Measurements from ENCODE around the gene HSD17B1. TPM values are rescaled to one million over a fixed set of nuclear protein-coding genes. Genes with fewer than 3 reads are reported as not detected.

The HSD17B1 gene
- total RNA-seq, 1 experiment from 2014 or later, result 1.5 TPM

DNA sequence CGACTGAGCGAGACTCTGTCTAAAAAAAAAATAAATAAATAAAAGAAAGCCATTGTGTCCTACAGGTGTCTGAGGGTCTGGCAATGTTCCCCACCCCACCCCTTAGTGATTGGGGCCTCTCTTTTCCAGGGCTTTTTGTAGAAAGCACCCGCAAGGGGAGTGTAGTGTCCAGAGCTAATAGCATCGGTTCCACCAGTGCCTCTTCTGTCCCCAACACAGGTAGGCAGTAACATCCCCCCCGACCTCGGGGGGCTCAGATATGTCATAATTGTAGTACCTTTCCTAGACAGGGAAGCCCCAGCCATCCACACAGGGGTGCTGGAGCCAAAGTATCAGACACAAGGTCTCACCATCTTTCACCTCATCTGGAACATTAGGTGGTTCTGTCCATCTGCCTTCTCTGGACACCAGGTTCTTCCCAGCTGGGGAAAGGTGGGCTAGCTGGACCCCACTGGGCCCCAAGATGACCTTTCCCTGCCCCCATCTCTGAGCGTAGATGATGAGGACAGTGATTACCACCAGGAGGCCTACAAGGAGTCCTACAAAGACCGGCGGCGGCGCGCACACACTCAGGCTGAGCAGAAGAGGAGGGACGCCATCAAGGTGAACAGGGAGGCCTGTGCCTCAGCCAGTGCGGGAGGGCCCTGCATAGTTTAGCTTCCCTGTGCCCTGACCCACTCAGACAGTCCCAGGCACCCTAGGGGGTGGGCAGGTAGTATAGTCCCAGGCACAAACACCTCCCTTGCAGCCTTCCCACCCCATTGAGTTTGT lies 15.8 kb downstream of the HSD17B1 start (continued):
- TF ChIP-seq CREM (CRISPR knock-in tag; IDR thresholded peaks at IDR 0.05) (no peak), ZNF396 (CRISPR knock-in tag; IDR thresholded peaks at IDR 0.05; ENCODE audit: borderline replicate concordance) (no peak)

DNA sequence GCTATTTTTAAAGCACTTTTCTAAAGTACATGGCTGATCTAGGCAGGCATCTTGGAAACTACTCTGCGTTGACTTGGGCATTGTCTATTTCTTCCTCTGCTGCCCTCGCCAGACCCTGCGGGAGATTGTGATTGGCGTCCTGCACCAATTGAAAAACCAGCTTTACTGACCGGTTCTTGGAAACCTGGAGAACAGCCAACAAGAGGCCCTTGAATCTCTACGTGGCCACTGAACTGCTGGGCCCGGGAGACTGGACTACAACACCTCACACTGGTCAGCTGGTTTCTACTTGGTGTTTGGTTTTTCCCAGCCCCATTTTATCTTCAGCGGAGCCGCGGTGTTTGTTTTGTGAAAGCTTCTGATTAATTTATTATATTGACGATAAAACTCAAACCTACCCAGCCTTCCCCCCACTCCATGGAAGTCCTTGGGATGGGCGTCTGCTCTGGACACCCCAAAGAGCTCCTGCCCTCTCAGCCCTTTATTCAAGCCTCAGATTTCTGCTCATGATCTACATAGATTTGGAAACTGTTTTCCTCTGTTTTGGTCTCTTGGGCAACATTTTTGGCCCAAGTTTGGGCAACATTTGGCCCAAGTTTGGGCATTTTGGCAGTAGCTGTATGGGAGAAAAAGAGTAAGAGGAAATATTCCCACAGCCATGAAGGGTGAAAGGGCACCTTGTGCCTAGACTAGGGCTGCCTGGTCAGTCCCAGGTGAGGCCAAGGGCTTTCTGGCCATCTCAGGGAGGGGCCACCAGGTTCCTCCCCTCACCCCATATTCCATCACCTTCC lies 18.9 kb downstream of the HSD17B1 start:
- Mint-ChIP-seq H3K4me1 (peaks cover 15% of the 10 kb centered on the region), H3K4me3 (no peak overlapping the region), H3K36me3 (peaks cover 55% of the 10 kb centered on the region), H3K27ac (no peak overlapping the region), H3K27me3 (ENCODE audit: low read depth) (no peaks in the 10 kb centered on the region), H3K9me3 (no peaks in the 10 kb centered on the region)
- no peak for ATAC-seq
- ChIA-PET CTCF (no interaction called here), POLR2A (interaction anchor here (0.6 kb wide), 1 partner anchor 56 kb away, joined by 3 read pairs; no protein-coding TSS in a partner anchor)
- DNase-seq (ENCODE audit: low spot score), result no peak
- TF ChIP-seq ZNF396 (CRISPR knock-in tag; IDR thresholded peaks at IDR 0.05; ENCODE audit: borderline replicate concordance) (no peak), NR2C2 (CRISPR knock-in tag; IDR thresholded peaks at IDR 0.05) (no peak), ZBTB21 (CRISPR knock-in tag; IDR thresholded peaks at IDR 0.05; ENCODE audit: borderline replicate concordance) (no peak), MYBL2 (CRISPR knock-in tag; IDR thresholded peaks at IDR 0.05) (no peak), NFE2L1 (CRISPR knock-in tag; IDR thresholded peaks at IDR 0.05) (no peak), ZNF423 (CRISPR knock-in tag; IDR thresholded peaks at IDR 0.05) (no peak), PRRX2 (CRISPR knock-in tag; IDR thresholded peaks at IDR 0.05) (no peak), SMAD3 (CRISPR knock-in tag; IDR thresholded peaks at IDR 0.05; ENCODE audit: borderline replicate concordance) (no peak), ZNF416 (CRISPR knock-in tag; IDR thresholded peaks at IDR 0.05) (no peak)
- TF ChIP-seq, protein P1, sequence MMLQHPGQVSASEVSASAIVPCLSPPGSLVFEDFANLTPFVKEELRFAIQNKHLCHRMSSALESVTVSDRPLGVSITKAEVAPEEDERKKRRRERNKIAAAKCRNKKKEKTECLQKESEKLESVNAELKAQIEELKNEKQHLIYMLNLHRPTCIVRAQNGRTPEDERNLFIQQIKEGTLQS (CRISPR knock-in tag; conservative IDR thresholded peaks at IDR 0.05), result no peak
- TF ChIP-seq, protein P2, sequence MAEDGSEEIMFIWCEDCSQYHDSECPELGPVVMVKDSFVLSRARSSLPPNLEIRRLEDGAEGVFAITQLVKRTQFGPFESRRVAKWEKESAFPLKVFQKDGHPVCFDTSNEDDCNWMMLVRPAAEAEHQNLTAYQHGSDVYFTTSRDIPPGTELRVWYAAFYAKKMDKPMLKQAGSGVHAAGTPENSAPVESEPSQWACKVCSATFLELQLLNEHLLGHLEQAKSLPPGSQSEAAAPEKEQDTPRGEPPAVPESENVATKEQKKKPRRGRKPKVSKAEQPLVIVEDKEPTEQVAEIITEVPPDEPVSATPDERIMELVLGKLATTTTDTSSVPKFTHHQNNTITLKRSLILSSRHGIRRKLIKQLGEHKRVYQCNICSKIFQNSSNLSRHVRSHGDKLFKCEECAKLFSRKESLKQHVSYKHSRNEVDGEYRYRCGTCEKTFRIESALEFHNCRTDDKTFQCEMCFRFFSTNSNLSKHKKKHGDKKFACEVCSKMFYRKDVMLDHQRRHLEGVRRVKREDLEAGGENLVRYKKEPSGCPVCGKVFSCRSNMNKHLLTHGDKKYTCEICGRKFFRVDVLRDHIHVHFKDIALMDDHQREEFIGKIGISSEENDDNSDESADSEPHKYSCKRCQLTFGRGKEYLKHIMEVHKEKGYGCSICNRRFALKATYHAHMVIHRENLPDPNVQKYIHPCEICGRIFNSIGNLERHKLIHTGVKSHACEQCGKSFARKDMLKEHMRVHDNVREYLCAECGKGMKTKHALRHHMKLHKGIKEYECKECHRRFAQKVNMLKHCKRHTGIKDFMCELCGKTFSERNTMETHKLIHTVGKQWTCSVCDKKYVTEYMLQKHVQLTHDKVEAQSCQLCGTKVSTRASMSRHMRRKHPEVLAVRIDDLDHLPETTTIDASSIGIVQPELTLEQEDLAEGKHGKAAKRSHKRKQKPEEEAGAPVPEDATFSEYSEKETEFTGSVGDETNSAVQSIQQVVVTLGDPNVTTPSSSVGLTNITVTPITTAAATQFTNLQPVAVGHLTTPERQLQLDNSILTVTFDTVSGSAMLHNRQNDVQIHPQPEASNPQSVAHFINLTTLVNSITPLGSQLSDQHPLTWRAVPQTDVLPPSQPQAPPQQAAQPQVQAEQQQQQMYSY (CRISPR knock-in tag; IDR thresholded peaks at IDR 0.05), result no peak

DNA sequence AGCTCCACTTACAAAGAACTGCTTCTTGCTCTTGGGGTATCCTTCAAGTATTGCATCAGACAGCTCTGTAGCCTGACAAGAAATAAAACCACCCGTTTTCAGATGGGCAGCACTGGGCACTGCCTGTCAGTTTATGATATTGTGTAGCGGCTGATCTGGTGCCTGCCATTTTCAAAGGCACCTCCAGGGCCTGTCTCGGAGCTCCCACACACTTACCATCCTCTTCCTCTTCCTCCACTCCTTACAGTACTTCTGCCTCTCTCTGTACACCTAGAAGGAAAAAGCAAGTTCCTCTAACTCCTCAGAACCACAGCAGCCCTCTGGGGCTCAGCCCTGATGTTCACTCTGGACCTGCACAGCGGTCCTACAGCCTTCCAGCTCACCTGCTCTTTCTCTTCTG lies 20.4 kb downstream of the HSD17B1 start:
- no peak for ATAC-seq
- CTCF ChIA-PET, result interaction anchor here (0.8 kb wide), 1 partner anchor 25 kb away, joined by 3 read pairs; no protein-coding TSS in a partner anchor
- Mint-ChIP-seq H3K27ac (no peak overlapping the region; the same call in 1 of the 2 replicates), H3K27me3 (ENCODE audit: low read depth) (no peaks in the 10 kb centered on the region), H3K4me3 (no peak overlapping the region), H3K4me1 (peaks cover 16% of the 10 kb centered on the region), H3K9me3 (no peaks in the 10 kb centered on the region), H3K36me3 (peaks cover 52% of the 10 kb centered on the region)
- no peak for DNase-seq (ENCODE audit: low spot score)
- POLR2A ChIA-PET, result no interaction called here
- no peak for TF ChIP-seq FOXK1 (CRISPR knock-in tag; IDR thresholded peaks at IDR 0.05)
- TF ChIP-seq, protein P3, sequence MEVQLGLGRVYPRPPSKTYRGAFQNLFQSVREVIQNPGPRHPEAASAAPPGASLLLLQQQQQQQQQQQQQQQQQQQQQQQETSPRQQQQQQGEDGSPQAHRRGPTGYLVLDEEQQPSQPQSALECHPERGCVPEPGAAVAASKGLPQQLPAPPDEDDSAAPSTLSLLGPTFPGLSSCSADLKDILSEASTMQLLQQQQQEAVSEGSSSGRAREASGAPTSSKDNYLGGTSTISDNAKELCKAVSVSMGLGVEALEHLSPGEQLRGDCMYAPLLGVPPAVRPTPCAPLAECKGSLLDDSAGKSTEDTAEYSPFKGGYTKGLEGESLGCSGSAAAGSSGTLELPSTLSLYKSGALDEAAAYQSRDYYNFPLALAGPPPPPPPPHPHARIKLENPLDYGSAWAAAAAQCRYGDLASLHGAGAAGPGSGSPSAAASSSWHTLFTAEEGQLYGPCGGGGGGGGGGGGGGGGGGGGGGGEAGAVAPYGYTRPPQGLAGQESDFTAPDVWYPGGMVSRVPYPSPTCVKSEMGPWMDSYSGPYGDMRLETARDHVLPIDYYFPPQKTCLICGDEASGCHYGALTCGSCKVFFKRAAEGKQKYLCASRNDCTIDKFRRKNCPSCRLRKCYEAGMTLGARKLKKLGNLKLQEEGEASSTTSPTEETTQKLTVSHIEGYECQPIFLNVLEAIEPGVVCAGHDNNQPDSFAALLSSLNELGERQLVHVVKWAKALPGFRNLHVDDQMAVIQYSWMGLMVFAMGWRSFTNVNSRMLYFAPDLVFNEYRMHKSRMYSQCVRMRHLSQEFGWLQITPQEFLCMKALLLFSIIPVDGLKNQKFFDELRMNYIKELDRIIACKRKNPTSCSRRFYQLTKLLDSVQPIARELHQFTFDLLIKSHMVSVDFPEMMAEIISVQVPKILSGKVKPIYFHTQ (CRISPR knock-in tag; IDR thresholded peaks at IDR 0.05), result no peak
- no peak for TF ChIP-seq FOXJ3 (CRISPR knock-in tag; IDR thresholded peaks at IDR 0.05; ENCODE audit: borderline replicate concordance)
- no peak for TF ChIP-seq TEAD1 (CRISPR knock-in tag; IDR thresholded peaks at IDR 0.05)
- no peak for TF ChIP-seq ZNF121 (CRISPR knock-in tag; IDR thresholded peaks at IDR 0.05)
- no peak for TF ChIP-seq USF2 (CRISPR knock-in tag; IDR thresholded peaks at IDR 0.05)
- no peak for TF ChIP-seq NFE2L1 (CRISPR knock-in tag; IDR thresholded peaks at IDR 0.05)
- no peak for TF ChIP-seq E2F1 (CRISPR knock-in tag; IDR thresholded peaks at IDR 0.05)
- TF ChIP-seq, protein P4, sequence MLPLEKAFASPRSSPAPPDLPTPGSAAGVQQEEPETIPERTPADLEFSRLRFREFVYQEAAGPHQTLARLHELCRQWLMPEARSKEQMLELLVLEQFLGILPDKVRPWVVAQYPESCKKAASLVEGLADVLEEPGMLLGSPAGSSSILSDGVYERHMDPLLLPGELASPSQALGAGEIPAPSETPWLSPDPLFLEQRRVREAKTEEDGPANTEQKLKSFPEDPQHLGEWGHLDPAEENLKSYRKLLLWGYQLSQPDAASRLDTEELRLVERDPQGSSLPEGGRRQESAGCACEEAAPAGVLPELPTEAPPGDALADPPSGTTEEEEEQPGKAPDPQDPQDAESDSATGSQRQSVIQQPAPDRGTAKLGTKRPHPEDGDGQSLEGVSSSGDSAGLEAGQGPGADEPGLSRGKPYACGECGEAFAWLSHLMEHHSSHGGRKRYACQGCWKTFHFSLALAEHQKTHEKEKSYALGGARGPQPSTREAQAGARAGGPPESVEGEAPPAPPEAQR (CRISPR knock-in tag; IDR thresholded peaks at IDR 0.05), result no peak
- TF ChIP-seq IRF1 (CRISPR knock-in tag; IDR thresholded peaks at IDR 0.05), result no peak
